Epidermal melanocyte (primary cell): ENCODE results near the gene IQSEC1.

Experiments
- DNase-seq: peaks from one replicate; pipeline ENCODE4 v3.0.0; 2011; ENCODE audit warnings: low spot score; ENCODE audit not compliant: insufficient read length

The IQSEC1 gene

DNA sequence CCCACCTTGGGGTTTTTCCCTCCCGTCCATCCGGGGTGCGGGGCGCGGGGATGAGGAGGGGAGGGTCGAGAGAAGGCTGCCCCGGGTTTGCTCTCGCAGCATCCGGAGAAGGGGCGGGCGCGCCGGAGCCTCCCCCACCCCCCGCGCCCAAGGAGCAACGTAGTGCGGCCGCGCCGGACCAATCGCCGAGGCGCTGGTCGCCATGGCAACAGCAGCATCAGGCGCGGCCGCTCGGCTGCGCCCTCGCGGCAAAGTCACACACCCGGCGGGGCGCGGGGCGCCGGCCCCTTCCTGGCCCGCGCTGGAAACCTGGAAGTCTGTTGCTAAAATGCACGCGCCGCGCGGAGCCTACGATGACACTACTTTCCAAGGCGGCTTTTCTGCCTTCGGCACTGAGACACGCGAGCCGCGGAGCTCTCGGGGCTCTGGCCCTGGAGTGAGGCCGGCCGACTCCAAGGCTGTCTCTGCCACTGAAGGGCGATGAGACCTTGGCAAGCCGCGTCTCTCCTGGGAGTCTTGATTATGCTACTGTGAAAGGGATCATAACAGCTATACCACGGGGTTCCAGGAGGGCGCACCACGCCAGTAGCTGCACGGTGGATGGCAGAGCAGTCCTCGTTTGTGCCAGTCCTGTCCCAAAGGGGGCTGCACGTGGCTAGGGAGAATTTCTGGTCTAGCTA lies at the start of gene IQSEC1:
IQSEC1 (minus strand) TSS at position 104 of the 680 bp plus-strand sequence. CDS start 415 bp downstream, outside the sequence.
- DNase-seq, result no peak

- no peak for DNase-seq
Observed at GRCh38 chr3:13122081-13123012, 49.1 kb upstream of the IQSEC1 start.

DNA sequence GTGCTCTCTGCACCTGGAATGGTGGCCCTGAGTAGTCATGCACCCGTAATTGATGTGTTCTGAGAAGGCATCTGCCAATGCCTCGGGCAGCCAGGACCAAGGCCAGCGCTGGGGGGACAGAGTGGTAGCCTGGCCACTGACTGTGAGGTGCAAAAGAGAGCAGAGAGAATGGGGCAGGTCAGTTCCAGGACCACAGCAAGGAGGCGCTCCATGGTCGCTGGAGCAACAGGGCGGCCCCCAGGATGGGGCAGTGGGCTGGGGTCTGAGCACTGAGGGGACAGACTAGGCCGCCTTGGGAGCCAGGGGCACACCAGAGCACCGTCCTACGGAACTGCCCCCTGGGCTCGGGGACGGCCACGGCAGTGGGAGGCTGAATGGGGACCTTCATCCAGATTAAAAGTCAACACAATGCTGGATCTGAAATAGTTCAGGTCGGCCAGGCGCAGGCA lies 48.3 kb upstream of the IQSEC1 start:
- DNase-seq, result no peak

DNA sequence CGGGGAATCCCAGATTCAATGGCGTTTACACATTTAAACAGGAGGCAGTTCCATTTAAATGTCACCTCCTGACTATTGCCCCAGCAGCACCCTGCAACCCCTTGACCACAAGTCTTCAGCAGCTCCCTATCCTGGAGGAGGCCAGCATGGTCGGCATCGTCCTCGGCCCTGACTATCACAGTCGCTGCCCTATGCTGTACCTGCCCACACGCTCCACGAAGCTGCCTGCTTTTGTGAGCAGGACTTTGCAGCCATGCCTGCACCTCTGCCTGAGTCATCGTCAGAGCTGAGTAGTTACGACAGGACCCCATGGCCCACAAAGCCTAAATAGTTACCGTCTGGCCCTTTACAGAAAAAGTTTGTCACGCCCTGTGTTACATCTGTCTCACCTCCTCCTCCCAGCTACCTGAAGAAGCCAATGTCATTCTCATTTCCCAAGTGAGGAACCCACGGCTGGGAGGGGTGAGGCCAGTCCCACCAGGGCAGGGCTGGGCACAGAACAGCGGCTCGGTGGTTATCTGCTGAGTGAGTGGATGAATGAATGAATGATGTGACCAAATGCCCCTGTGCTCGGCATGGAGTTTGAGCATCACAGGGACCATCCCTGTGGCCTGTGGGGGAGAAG lies 47.8 kb upstream of the IQSEC1 start:
- DNase-seq, result no peak

DNA sequence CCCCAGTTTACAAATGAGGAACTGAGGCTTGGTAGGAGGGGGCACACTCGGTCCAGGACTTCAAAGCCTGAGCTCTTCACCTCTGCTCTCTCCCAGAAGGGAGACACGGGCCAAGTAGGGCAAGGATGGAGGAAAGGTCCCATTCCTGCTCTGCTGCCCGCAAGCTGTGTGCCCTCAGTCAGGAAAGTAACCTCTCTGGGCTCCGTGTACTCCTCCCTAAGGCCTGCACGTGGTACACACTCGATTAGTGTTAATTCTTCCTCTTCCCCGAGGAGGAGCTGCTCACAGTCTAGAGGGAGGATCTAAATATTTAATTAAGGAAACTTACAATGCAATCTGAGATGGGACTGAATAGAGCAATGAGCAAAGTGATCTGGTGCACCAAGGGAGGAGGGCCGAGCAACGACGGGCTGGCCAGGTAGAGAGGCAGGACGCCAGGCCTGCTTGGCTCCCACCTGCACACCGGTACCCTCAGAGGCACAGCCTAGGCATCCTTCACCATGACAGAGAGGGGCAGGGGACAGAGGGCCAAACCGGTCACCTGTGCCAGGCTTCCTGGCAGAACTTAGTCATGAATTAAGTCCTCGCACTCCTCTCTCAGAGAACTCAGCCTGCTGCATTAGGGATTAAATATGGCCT lies 47.2 kb upstream of the IQSEC1 start:
- DNase-seq, result no peak

DNA sequence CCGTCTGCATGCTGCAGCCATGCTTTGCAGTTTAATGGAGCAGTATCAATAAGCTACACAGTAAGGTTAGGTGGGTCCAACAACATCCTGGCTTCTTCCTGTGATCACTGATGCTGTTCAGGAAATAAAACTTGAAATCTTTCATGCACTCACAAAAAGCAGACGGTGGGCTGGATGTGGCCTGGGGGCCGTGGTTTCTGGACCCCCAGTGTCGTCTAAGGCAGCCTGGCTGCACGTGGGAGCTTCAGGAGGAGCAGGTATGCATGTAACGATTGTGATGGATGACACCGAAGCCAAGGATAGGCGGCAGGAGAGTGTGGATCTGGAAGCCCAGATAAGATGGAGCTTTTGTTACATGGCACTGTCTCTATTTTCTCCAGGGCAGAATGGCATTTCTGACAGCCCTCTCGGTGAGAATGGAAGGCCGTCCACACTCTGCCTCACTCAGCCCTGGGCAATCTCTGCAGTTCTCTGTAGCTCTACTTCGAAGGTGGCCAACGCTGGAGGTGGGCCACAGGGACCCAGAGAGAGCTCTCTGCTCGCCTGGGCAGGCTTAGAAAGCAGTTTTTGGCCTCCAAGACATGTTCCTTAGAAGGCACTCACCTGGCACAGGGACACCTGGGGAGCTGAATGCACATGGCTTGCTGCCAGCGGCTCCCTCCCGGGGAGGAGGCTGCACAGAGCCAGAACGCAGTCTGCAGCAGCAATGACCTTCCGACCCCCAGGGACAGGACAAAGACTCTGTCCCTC lies 46.4 kb upstream of the IQSEC1 start:
- no peak for DNase-seq

DNA sequence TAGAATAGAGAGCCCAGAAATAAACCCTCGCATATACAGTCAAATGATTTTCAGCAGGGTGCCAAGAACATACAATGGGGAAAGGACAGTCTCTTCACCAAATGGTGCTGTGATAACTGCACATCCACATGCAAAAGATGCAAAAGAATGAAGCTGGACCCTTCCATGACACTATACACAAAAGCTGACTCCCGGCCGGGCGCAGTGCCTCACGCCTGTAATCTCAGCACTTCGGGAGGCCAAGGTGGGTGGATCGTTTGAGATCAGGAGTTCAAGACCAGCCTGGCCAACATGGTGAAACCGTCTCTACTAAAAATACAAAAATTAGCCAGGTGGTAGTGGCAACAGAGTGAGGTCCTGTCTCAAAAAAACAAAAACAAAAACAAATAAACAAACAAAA lies 43.2 kb upstream of the IQSEC1 start:
- no peak for DNase-seq

DNA sequence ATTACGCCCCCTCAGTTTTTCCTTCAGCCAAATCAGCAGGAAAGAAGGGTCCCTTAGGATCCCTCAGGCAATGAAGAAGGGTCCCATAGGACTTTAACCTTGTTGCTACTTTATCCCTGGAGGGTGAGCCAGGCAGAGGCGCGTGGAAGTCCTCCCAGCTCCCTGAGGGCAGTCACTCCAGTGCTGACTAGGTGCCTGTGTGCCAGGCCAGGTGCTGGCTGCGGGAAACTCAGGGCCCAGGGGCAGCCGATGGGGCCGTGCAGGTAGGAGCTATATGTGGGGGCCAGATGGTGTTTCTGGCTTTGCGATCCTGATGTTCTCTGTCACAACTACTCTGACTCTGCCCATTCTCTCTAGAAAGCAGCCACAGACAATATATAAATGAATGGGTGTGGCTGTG lies 42.8 kb upstream of the IQSEC1 start:
- no peak for DNase-seq

- no peak for DNase-seq
Observed at GRCh38 chr3:13115576-13115910, 42.3 kb upstream of the IQSEC1 start.

- DNase-seq, result no peak
Observed at GRCh38 chr3:13114811-13115575, 41.8 kb upstream of the IQSEC1 start.

GRCh38 chr3:13113346-13114330 lies 40.4 kb upstream of the IQSEC1 start:
- no peak for DNase-seq

DNA sequence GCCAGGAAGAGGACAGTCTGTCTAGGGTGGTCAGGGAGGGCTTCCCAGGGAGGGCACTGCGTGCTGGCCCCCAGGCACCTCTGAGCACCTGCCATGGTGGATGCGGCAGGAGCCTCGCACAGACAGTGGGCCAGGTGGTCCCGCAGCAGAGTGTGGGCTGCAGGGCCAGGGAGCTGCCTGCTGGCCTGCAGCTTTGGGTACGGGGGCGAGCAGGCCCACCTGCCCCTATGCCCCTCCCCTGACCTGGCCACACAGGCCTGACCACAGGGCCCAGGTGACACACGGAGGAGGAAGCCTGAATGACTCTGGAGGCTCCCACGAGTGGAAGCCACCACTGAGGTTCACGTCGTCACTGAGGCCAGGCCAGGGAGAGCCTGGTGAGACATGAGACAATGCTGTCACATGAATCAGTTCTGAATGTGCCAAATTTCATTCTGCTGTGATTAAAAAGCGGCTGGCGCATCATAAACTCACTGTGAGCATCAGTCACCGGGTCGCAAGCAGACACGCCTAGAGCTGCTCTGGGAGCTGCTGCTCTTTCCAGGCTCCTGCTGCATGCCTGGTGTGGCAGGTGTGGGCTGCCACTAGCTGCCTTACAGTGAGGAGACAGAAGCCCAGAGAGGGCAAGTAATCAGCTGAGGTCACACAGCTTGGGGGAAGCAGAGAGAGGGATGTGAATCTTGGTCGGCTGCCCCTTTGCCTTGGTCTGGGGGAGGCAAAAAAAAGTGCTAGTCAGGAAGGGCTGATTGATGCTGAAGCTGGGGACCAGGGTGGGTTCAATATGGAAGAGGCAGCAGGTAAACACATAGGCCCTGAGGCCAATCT lies 39.5 kb upstream of the IQSEC1 start:
- DNase-seq, result no peak

- no peak for DNase-seq
Observed at GRCh38 chr3:13111873-13112520, 38.8 kb upstream of the IQSEC1 start.

DNA sequence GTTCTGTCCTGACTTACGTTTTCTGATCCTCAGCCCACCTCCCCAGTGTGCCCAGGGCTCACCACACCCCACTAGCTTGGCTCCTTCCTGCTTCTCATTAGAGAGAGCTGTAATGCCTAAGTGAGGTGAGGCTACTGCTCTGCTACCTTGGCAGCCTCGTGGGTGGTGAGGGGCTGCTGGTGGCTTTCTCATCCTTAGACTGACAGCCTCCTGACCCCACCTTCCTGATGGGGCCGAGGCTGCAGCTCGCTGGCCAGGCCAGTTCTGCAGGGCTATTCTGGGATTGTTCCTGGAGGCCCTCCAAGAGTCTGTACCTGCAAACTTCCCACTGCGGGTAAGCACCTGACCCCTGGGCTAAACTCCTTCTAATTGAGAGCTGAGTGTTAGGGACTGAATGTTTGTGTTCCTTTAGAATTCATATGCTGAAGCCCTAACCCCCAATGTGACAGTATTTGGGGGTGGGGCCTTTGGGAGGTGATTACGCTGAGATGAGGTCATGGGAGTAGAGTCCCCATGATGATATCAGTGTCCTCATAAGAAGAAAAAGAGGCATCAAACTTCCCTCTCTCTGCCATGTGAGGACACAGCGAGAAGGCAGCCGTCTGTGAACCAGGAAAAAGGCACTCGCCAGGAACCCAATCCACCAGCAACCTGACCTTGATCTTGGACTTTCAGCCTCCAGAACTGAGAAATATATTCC lies 38.1 kb upstream of the IQSEC1 start:
- no peak for DNase-seq

DNA sequence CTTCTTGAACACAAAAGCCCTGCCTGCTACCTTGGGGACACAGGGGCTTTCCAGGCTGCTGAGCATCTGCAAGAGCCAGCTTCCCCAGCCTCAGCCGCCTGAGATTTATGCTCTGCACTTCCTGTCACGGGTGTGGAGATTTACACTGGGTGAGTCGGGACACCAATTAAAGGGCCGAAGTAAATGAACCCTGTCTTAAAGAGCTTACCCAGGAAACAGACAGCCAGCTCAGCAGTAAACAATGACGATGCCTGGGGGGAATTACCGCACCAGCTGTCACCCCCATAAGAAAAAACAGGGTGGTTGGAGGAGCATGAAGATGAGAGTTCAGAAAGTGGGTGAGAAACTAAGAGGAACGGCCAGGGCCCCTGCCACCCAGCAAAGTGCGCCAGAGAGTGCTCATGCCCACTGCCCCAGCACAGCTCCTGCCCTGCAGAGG lies 37.5 kb upstream of the IQSEC1 start:
- peak; percentile 39 for DNase-seq

DNA sequence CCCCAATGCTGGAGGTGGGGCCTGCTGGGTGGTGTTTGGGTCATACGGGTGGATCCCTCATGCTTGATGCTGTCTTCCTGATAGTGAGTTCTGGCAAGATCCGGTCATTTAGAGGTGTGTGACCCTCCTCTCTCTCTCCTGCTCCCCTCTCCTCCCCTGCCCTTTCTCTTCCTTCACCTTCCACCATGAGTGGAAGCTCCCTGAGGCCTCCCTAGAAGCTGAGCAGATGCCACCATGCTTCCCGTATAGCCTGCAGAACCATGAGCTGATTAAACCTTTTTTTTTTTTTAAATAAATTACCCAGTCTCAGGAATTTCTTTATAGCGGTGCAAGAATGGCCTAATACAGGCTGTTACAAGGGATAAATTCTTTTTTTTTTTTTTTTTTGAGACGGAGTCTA lies 36.3 kb upstream of the IQSEC1 start:
- DNase-seq, result no peak

GRCh38 chr3:13108861-13109260 lies 35.6 kb upstream of the IQSEC1 start:
- no peak for DNase-seq
